Keratinocyte (primary cell): ENCODE data around the gene EMP1. TPM values are rescaled to one million over a fixed set of nuclear protein-coding genes. Genes with fewer than 3 reads are reported as not detected.
"Not testable (repeated sequence)": the region's sequence is repeated elsewhere in the genome, so short reads cannot be mapped to it uniquely, and the experiment has no call there.

Experiments used
- DNase-seq: peaks from one replicate; pipeline ENCODE4 v3.0.0-alpha.2; 2011; ENCODE audit warnings: low read depth, missing footprints, low spot score
- FAIRE-seq: peaks from 2 replicates; lab custom pipeline; 2011; peaks lifted over from hg19 to GRCh38; lab: Jason Lieb, UNC
- H2AFZ ChIP-seq: 2 replicates; pipeline ENCODE4 v1.6.0; 2012; ENCODE audit warnings: low read length, control low read depth, inconsistent platforms; ENCODE audit not compliant: control insufficient read depth
- H3K27ac ChIP-seq: 2 replicates; pipeline ENCODE4 v1.5.1; 2011; ENCODE audit warnings: low read length; ENCODE audit not compliant: control insufficient read depth, insufficient read depth
- H3K27me3 ChIP-seq: 3 replicates; pipeline ENCODE4 v1.6.0; 2011; ENCODE audit warnings: low read length; ENCODE audit not compliant: control insufficient read depth, insufficient read depth; ENCODE audit errors: extremely low read depth
- H3K36me3 ChIP-seq, 2 experiments: 2 replicates in 1 of 2; 3 replicates in 1 of 2; pipeline ENCODE4 v1.5.1; 2011; ENCODE audit warnings: low read length in 2 of 2, mild to moderate bottlenecking in 1 of 2; ENCODE audit not compliant: control insufficient read depth in 2 of 2, insufficient read depth in 2 of 2; ENCODE audit errors: extremely low read depth in 1 of 2
- H3K4me1 ChIP-seq: 3 replicates; pipeline ENCODE4 v1.5.1; 2011; ENCODE audit warnings: low read length; ENCODE audit not compliant: control insufficient read depth, insufficient read depth; ENCODE audit errors: extremely low read depth
- H3K4me2 ChIP-seq: 3 replicates; pipeline ENCODE4 v1.6.0; 2011; ENCODE audit warnings: low read depth, low read length; ENCODE audit not compliant: control insufficient read depth, insufficient read depth; ENCODE audit errors: extremely low read depth
- H3K4me3 ChIP-seq, 3 experiments: fragments of 200-600 bp in 1 of 3; sonication (generic) in 1 of 3; 2 replicates in 2 of 3; 3 replicates in 1 of 3; pipeline ENCODE4 v1.5.1; 2011 to 2016; ENCODE audit warnings: low read length in 3 of 3, mild to moderate bottlenecking in 3 of 3, control low read depth in 2 of 3, inconsistent platforms in 1 of 3, low read depth in 1 of 3, mixed read lengths in 1 of 3, mixed run types in 1 of 3, moderate library complexity in 1 of 3; ENCODE audit not compliant: control insufficient read depth in 2 of 3, insufficient read depth in 2 of 3; ENCODE audit errors: extremely low read depth in 1 of 3
- H3K79me2 ChIP-seq: 2 replicates; pipeline ENCODE4 v1.6.0; 2012; ENCODE audit warnings: low read length; ENCODE audit not compliant: control insufficient read depth, insufficient read depth
- H3K9ac ChIP-seq: 3 replicates; pipeline ENCODE4 v1.6.0; 2011; ENCODE audit warnings: low read length; ENCODE audit not compliant: control insufficient read depth, insufficient read depth; ENCODE audit errors: extremely low read depth
- H3K9me1 ChIP-seq: 3 replicates; pipeline ENCODE4 v1.6.0; 2011; ENCODE audit warnings: low read length; ENCODE audit not compliant: control insufficient read depth, insufficient read depth; ENCODE audit errors: extremely low read depth
- H3K9me3 ChIP-seq: 2 replicates; pipeline ENCODE4 v1.5.1; 2012; ENCODE audit warnings: low read depth, low read length; ENCODE audit not compliant: control insufficient read depth
- H4K20me1 ChIP-seq: 3 replicates; pipeline ENCODE4 v1.6.0; 2011; ENCODE audit warnings: low read length; ENCODE audit not compliant: control insufficient read depth, insufficient read depth; ENCODE audit errors: extremely low read depth
- EZH2 ChIP-seq: IDR thresholded peaks from one replicate; pipeline ENCODE4 v1.6.1; 2012; ENCODE audit warnings: inconsistent platforms, mild to moderate bottlenecking, low read length, moderate library complexity
- dilution Hi-C: fragments of 300-500 bp; cut with MboI; formaldehyde crosslinking; loops from one replicate; pipeline ENCODE4 v1.7.0; 2020; ENCODE audit warnings: low sequenced_read_pairs; ENCODE audit not compliant: extremely low pct_ligation_motif_present
- polyA plus RNA-seq, 5 experiments: library from polyadenylated mRNA; depleted of rRNA in 3 of 5; stranded (reverse) in 3 of 5; stranded (forward) in 1 of 5; unstranded in 1 of 5; fragments of >200 nt; gene quantifications; 1 replicate in 1 of 5; 2 replicates in 3 of 5; 3 replicates in 1 of 5; pipeline versions ENCODE4 v1.2.1 to v1.2.3, GENCODE V29; 2011 to 2012; ENCODE audit warnings: missing spikeins in 2 of 5, low read depth in 1 of 5, low replicate concordance in 1 of 5
- TF ChIP-seq, protein P1 (sequence below), 3 experiments: IDR thresholded peaks in 1 of 3; conservative IDR thresholded peaks in 1 of 3; optimal IDR thresholded peaks in 1 of 3; 2 replicates in 2 of 3; 3 replicates in 1 of 3; pipeline versions ENCODE3 to v1.5.1; 2011; ENCODE audit warnings: low read length in 3 of 3, mild to moderate bottlenecking in 3 of 3, moderate library complexity in 2 of 3, control low read depth in 1 of 3, inconsistent platforms in 1 of 3; ENCODE audit not compliant: insufficient read depth in 2 of 3; ENCODE audit errors: extremely low read depth in 1 of 3

EMP1 gene
- polyA plus RNA-seq, 1 donor (not counting 4 experiments of a cell fraction or from before 2014, with no cell fraction given), result 583 TPM

DNA sequence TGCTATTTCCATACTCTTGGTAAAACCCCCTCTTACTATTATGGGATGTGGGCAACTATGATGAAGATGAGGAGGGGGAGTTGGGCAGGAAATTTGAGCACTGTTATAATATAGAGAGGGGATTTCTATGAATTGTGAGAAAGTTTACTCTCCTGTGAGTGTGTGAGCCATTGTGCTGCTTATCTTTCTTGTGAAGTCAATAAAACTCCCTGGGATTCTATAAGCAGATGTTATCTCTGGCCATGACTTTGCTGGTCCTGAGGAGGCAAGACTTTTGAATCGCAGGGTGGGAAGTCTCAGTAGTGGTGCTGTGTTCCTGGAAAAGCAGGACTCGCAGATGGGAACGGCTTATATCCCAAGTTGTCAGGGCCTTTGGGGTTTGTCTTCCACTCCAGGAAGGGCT, 62.2 kb downstream of the EMP1 start:
- TF ChIP-seq EZH2, result no peak
- TF ChIP-seq, protein P1, sequence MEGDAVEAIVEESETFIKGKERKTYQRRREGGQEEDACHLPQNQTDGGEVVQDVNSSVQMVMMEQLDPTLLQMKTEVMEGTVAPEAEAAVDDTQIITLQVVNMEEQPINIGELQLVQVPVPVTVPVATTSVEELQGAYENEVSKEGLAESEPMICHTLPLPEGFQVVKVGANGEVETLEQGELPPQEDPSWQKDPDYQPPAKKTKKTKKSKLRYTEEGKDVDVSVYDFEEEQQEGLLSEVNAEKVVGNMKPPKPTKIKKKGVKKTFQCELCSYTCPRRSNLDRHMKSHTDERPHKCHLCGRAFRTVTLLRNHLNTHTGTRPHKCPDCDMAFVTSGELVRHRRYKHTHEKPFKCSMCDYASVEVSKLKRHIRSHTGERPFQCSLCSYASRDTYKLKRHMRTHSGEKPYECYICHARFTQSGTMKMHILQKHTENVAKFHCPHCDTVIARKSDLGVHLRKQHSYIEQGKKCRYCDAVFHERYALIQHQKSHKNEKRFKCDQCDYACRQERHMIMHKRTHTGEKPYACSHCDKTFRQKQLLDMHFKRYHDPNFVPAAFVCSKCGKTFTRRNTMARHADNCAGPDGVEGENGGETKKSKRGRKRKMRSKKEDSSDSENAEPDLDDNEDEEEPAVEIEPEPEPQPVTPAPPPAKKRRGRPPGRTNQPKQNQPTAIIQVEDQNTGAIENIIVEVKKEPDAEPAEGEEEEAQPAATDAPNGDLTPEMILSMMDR (optimal IDR thresholded peaks at IDR 0.05 in 1 of 3, IDR thresholded peaks at IDR 0.05 in 1 of 3, conservative IDR thresholded peaks at IDR 0.05 in 1 of 3; ENCODE audit: extremely low read depth in 1 of 3, insufficient read depth in 2 of 3, low read length in 3 of 3), result no peak

DNA sequence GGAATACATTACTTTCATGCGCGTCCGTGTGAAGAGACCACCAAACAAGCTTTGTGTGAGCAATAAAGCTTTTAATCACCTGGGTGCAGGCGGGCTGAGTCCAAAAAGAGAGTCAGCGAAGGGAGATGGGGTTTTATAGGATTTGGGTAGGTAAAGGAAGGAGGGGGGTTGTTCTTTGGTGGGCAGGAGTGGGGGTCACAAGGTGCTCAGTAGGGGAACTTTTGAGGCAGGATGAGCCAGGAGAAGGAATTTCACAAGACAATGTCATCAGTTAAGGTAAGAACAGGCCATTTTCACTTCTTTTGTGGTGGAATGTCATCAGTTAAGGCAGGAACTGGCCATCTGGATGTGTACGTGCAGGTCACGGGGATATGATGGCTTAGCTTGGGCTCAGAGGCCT, 63.1 kb downstream of the EMP1 start:
- H3K4me3 ChIP-seq, FAIRE-seq, H3K36me3 ChIP-seq, dilution Hi-C loops, H3K79me2 ChIP-seq, H2AFZ ChIP-seq, H4K20me1 ChIP-seq, H3K27ac ChIP-seq, H3K9me3 ChIP-seq, H3K4me1 ChIP-seq, H3K27me3 ChIP-seq, H3K4me2 ChIP-seq, DNase-seq, H3K9me1 ChIP-seq, H3K9ac ChIP-seq: not testable (repeated sequence)

More for the DNA sequence above, 62.2 kb downstream of the EMP1 start:
- no peak for DNase-seq
- no peak overlapping the region for H3K4me2 ChIP-seq
- H4K20me1 ChIP-seq, result no peaks in the 10 kb centered on the region
- no peaks in the 10 kb centered on the region for H3K27me3 ChIP-seq
- H3K9ac ChIP-seq, result no peak overlapping the region
- H3K9me1 ChIP-seq, result no peaks in the 10 kb centered on the region
- no peak overlapping the region for H2AFZ ChIP-seq
- H3K9me3 ChIP-seq, result no peaks in the 10 kb centered on the region
- dilution Hi-C loops, result no loop called here
- no peak for FAIRE-seq
- H3K36me3 ChIP-seq, result no peaks in the 10 kb centered on the region
- H3K27ac ChIP-seq, result no peak overlapping the region
- H3K4me1 ChIP-seq, result peaks cover 8% of the 10 kb centered on the region
- H3K4me3 ChIP-seq, result no peak overlapping the region
- no peaks in the 10 kb centered on the region for H3K79me2 ChIP-seq

DNA sequence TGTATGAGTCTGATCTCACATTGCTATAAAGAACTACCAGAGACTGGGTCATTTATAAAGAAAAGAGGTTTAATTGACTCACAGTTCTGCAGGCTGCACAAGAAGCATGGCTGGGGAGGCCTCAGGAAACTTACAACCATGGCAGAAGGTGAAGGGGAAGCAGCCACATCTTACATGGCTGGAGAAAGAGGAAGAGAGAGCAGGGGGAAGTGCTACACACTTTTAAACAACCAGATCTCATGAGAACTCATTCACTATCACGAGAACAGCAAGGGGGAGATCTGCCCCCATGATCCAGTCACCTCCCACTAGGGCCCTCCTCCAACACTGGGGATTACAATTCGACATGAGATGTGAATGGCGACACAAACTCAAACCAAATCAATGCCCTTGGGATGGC, 71.3 kb downstream of the EMP1 start:
- dilution Hi-C loops, H3K4me1 ChIP-seq, H3K9ac ChIP-seq, H3K79me2 ChIP-seq, H3K9me3 ChIP-seq, FAIRE-seq, H3K27me3 ChIP-seq, H3K9me1 ChIP-seq, H3K36me3 ChIP-seq, H2AFZ ChIP-seq, H3K4me3 ChIP-seq, H4K20me1 ChIP-seq, H3K27ac ChIP-seq, H3K4me2 ChIP-seq, DNase-seq: not testable (repeated sequence)
